ENCODE measurements around the gene LRRC47. TPM values are rescaled to one million over a fixed set of nuclear protein-coding genes. Genes with fewer than 3 reads are reported as not detected.

Gene LRRC47
- total RNA-seq, 1 experiment from 2014 or later, result 65.1 TPM

DNA sequence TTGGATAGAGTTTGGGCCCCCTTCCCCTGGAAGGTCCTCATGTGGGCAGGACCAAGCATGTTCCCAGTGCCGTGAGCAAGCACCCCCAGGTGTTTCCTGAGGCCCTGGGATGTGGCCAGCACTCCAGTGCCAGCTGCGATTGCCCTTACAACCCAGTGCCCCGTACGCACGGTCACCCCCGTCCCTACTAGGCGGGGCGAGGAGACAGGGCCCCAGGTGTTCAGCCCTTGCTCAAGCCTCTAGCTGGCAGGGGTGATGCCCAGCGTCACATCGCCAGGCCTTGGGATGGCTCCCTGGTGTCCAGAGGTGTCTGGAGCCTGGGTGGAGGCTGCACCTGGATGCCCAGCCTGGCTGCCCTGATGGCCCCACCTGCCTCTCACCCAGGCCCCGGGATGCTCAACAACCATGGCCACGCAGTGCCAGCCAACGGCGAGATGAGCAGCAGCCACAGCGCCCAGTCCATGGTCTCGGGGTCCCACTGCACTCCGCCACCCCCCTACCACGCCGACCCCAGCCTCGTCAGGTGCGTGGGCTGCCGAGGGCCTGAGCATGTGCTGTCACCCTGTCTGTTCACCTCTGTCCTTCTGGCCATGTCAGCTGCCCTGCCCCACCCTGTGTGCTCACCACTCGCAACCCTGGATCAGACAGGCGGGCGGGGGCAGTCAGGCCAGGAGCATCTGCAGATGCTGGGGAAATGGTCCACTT lies 65.6 kb downstream of the LRRC47 start:
- H2BK20ac ChIP-seq (ENCODE audit: low read depth, low read length, poor library complexity, severe bottlenecking), result no peak overlapping the region
- H2BK15ac ChIP-seq (ENCODE audit: low read depth, low read length), result peak overlapping the region; percentile 56; the same call in 1 of the 2 replicates
- no peak overlapping the region for H3K23ac ChIP-seq (ENCODE audit: insufficient read length, low read depth, low read length)
- H2AK5ac ChIP-seq (ENCODE audit: insufficient read length, low read length), result no peak overlapping the region
- no peak overlapping the region for H2BK5ac ChIP-seq (ENCODE audit: insufficient read length, low read length)
- H3K4me1 ChIP-seq (ENCODE audit: insufficient read depth, low read length), result no peaks in the 10 kb centered on the region
- Mint-ChIP-seq H3K4me3 (no peak overlapping the region), H3K36me3 (ENCODE audit: insufficient read depth in 1 of 3, low read depth in 3 of 3) (peaks cover under 1 to 6% (median 4%) of the 10 kb centered on the region in 3 experiments; a peak in 5 of 7 replicates), H3K4me1 (peaks cover 0 to 13% of the 10 kb centered on the region in 2 experiments; a peak in 2 of 4 replicates), H3K27ac (no peak overlapping the region), H3K27me3 (ENCODE audit: low read depth) (peaks cover 2% of the 10 kb centered on the region), H3K9me3 (no peaks in the 10 kb centered on the region)
- no peaks in the 10 kb centered on the region for H3K79me1 ChIP-seq (ENCODE audit: insufficient read depth, low read depth, low read length, poor library complexity, severe bottlenecking)
- no peak for DNase-seq
- TF ChIP-seq, protein P1, sequence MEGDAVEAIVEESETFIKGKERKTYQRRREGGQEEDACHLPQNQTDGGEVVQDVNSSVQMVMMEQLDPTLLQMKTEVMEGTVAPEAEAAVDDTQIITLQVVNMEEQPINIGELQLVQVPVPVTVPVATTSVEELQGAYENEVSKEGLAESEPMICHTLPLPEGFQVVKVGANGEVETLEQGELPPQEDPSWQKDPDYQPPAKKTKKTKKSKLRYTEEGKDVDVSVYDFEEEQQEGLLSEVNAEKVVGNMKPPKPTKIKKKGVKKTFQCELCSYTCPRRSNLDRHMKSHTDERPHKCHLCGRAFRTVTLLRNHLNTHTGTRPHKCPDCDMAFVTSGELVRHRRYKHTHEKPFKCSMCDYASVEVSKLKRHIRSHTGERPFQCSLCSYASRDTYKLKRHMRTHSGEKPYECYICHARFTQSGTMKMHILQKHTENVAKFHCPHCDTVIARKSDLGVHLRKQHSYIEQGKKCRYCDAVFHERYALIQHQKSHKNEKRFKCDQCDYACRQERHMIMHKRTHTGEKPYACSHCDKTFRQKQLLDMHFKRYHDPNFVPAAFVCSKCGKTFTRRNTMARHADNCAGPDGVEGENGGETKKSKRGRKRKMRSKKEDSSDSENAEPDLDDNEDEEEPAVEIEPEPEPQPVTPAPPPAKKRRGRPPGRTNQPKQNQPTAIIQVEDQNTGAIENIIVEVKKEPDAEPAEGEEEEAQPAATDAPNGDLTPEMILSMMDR (conservative IDR thresholded peaks at IDR 0.05), result no peak
- H4K91ac ChIP-seq (ENCODE audit: insufficient read length, low read depth, low read length), result no peak overlapping the region
- no peaks in the 10 kb centered on the region for H4K20me1 ChIP-seq (ENCODE audit: control insufficient read depth, insufficient read depth, insufficient read length)
- no peaks in the 10 kb centered on the region for H3K23me2 ChIP-seq (ENCODE audit: insufficient read length, low read depth, low read length, poor library complexity, severe bottlenecking)
- no CpG with 5 or more reads among the region's 25 CpGs for WGBS (ENCODE audit: extremely low coverage, insufficient read length, low lambda C conversion rate)
- no peak overlapping the region for H3K4me2 ChIP-seq (ENCODE audit: insufficient read depth, insufficient read length, low read length)
- no peaks in the 10 kb centered on the region; the same call in 1 of the 2 replicates for H3K27me3 ChIP-seq (ENCODE audit: insufficient read depth, low read length)
- H3K9ac ChIP-seq (ENCODE audit: extremely low read depth, insufficient read length, low read length), result no peak overlapping the region
- no peak overlapping the region for H2BK120ac ChIP-seq (ENCODE audit: low read depth, low read length, poor library complexity, severe bottlenecking)
- H2AFZ ChIP-seq (ENCODE audit: low read length), result no peak overlapping the region
- no peak overlapping the region for H4K5ac ChIP-seq (ENCODE audit: insufficient read length, low read depth, low read length)
- no peak overlapping the region for H2BK12ac ChIP-seq (ENCODE audit: insufficient read length, low read depth, low read length)
- no peak overlapping the region; the same call in 1 of the 2 replicates for H3K14ac ChIP-seq (ENCODE audit: insufficient read depth, low read length)
- H3T11ph ChIP-seq (ENCODE audit: low read length), result no peak overlapping the region
- H4K8ac ChIP-seq (replicated peaks; ENCODE audit: insufficient read length, low read depth, low read length), result no peak overlapping the region
- no peaks in the 10 kb centered on the region for H3K79me2 ChIP-seq (ENCODE audit: insufficient read depth, low read length)
- no peaks in the 10 kb centered on the region for H3K9me3 ChIP-seq (ENCODE audit: control insufficient read depth, low read depth, low read length)
- no peak overlapping the region for H3K4ac ChIP-seq (ENCODE audit: low read depth, low read length)
- H3K18ac ChIP-seq (ENCODE audit: insufficient read length, low read depth, low read length), result no peak overlapping the region
- H3K27ac ChIP-seq (ENCODE audit: insufficient read length, low read depth, low read length), result no peak overlapping the region
- H3K56ac ChIP-seq (ENCODE audit: insufficient read length, low read depth, low read length), result no peak overlapping the region
